Medulla oblongata (tissue), 1 donor: Measurements from ENCODE around the gene PPFIBP1.
"Not testable (repeated sequence)": the region's sequence is repeated elsewhere in the genome, so short reads cannot be mapped to it uniquely, and the experiment has no call there.

Experiments used
- DNase-seq: peaks from one replicate; pipeline ENCODE4 v3.0.0-alpha.2; 2015; ENCODE audit errors: extremely low spot score

Gene PPFIBP1

GRCh38 chr12:27591698-27592097 is 67.7 kb downstream of the PPFIBP1 start:
- not testable (repeated sequence) for DNase-seq

DNA sequence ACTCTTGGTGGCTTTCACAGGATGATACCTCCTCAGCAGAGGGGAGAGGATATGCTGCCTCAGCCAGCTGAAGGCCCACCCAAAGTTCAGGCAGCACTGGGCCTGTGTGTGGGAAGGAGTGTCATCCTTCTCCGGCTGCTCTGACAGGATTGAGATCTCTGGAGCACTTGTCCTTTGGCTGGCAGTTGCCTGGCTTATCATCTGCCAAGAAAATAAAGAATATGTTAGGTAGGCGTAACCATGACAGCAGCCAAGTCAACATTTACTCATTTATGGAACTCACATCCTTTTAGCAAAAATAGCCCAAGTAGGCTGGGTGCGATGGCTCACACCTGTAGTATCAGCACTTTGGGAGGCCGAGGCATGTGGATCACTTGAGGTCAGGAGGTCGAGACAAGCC is 68.5 kb downstream of the PPFIBP1 start:
- no peak for DNase-seq

DNA sequence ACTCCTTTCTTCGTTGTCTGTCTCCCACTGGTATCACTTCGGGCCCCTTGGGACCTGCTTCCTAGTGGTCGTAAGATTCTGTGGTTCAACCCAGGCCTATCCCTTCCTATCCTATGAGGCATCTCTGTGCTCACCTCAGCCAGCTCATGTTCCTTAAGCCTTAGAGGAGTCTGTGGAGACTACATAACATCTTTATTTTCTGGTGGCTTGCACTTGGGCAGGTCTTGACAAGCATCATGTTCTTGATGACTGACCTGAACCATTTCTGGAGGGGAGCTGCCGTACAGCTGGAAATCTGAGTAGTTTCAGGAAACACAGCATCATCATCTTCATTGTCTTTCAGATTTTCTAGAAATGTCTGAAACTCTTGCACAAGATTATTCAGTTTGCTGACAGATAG is 69.3 kb downstream of the PPFIBP1 start:
- DNase-seq: no peak

DNA sequence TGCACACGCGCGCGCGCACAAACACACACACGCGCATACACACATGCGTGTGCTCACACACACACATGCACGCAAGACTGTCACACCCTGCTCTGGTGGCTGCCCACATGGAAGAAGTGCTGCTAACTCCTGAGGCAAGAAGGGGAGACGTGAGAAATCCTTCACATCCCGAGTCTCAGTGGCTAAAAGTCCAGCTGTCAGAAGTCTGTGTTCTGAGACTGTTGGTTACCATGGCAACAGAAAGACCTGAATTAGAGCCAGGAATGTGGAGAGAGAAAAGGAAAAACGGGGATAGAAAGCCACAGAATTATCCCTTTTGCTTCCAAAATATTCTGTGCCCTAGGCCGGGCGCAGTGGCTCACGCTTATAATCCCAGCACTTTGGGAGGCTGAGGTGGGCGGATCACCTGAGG is 71.2 kb downstream of the PPFIBP1 start:
- peak; percentile 81 for DNase-seq

DNA sequence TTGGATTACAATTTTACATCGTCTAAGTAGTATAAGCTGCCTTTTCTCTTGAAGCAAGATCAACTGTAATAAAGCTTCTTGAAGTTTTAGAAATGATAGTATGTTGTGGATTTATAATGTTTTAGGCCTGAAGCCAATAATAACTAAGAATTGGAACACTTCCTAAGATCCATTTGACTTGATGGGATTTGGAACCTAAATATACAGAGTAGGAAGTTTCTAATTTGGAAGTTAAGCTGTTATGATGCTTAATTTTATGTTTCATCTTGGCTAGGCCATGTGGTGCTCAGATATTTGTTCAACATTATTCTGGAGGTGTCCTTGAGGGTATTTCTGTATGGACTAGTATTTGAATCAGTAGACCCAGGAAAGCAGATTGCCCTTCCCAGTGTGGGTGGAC is 74.9 kb downstream of the PPFIBP1 start:
- not testable (repeated sequence) for DNase-seq

DNA sequence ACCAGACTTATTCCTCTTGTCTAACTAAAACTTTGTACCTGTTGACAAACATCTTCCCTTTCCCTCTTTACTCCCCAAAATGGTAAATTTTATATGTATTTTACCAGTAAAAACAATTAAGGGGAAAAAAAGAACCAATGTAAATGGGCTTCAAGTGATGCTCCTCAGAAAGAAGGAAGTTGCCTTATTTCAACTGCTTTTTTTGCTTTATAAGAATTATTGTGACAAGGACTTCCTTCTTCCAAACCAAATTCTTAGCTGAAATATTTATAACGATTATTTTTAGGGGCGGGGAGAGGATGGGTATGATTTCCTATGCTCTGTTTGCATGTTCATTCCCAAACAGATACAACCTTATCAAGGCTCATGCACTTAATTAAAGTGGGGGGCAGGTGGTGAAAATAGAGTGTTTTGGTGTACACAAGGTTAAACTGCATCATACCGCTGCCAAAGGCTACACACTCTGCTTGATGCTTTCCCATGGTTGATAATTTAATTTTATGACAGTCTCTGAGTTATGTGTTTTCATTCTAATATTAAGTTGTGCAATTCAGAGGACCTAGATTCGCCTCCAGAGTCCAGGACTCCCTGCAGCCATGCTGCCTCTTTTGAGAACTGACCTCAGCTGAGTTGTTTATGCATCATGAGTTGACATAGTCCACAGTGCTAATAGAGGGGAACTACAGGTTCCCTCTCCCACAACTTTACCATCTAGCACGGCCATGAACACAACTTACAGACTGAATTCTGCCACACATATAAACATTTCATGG is 77.2 kb downstream of the PPFIBP1 start:
- DNase-seq: not testable (repeated sequence)

DNA sequence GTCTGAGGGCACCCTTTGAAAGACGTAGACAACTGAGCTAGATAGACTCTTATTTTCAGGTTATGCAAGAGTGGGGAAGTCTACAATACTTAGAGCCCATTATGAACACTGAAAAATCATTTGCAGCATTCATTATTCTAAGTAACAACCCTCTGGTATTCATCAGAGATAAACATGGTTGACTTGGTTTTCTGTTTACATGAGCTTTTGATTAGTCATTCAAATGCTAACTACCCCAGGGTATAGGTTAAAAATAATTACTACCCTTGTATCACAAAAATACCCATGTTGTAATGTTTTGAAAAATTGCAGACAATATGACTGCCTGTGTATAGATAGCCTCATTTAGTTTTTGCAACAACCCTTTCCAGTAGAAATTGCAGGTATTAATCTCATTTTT is 78.5 kb downstream of the PPFIBP1 start:
- no peak for DNase-seq

- DNase-seq: peak; percentile 41
Measured at GRCh38 chr12:27604431-27604830, 80.4 kb downstream of the PPFIBP1 start.

- DNase-seq: no peak
Measured at GRCh38 chr12:27606986-27607385, 83.0 kb downstream of the PPFIBP1 start.

DNA sequence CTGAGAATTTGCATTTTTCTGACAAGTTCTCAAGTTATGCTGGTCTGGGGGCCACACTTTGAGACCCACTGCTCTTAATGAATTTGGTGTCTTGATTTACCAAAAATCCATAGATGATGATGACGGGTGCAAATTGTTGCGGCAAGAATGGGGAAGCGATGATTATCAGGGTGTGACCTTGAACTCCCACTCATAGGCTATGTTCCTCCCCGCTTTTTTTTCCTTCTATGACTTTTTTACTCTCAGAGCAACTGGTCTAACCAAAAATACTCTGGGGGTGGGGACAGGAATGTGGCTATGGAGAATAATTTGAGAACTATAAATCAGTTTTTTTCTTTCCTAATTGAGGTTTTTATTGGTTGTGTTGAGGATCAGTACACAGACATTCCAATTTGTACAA is 83.6 kb downstream of the PPFIBP1 start:
- DNase-seq: no peak

GRCh38 chr12:27608890-27609289 is 84.9 kb downstream of the PPFIBP1 start:
- DNase-seq: no peak

DNA sequence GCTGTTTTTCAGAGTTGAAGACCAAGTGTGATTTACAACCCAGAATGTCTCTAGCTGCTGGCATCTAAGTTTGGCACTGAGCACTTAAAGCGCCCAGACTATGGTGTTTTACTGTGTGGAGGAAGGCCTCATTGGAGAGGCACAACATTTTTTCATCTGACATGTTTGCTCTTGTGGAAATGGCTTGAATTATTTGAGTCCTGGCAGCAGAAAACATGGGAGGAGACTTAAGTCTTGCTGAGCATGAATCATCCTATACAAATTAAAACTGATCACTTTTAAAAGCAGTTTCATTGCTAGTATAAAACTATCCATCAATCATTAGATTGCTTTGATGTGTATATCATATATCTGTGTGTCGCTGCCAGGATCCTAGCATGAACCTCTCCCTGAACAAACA is 86.4 kb downstream of the PPFIBP1 start:
- no peak for DNase-seq

- no peak for DNase-seq
Measured at GRCh38 chr12:27614386-27614785, 90.4 kb downstream of the PPFIBP1 start.

- no peak for DNase-seq
Measured at GRCh38 chr12:27614866-27615265, 90.9 kb downstream of the PPFIBP1 start.

- DNase-seq: no peak
Measured at GRCh38 chr12:27615331-27615891, 91.4 kb downstream of the PPFIBP1 start.

GRCh38 chr12:27616356-27617142 is 92.5 kb downstream of the PPFIBP1 start:
- DNase-seq: no peak

GRCh38 chr12:27618836-27619235 is 94.8 kb downstream of the PPFIBP1 start:
- no peak for DNase-seq

- no peak for DNase-seq
Measured at GRCh38 chr12:27619308-27619707, 95.3 kb downstream of the PPFIBP1 start.

- DNase-seq: no peak
Measured at GRCh38 chr12:27620121-27620520, 96.1 kb downstream of the PPFIBP1 start.

- DNase-seq: no peak
Measured at GRCh38 chr12:27622436-27623195, 98.6 kb downstream of the PPFIBP1 start.

DNA sequence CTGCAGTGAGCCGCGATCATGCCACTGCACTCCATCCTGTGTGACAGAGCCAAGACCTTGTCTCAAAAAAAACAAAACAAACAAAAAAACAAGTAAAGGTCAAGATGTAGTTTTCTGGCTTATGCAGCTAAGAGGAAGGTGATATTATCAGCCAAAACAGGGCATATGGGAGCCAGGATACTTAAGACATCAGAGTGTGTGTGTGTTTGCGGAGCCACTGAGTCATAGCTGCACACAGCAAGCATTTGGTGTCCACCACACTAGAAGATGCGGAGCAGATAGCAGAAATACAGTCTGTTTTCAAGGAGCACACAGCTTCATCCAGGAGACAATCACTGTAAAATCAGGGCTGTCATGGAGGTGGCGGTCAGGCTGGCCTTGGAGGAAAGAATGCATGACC is 99.6 kb downstream of the PPFIBP1 start:
- no peak for DNase-seq

DNA sequence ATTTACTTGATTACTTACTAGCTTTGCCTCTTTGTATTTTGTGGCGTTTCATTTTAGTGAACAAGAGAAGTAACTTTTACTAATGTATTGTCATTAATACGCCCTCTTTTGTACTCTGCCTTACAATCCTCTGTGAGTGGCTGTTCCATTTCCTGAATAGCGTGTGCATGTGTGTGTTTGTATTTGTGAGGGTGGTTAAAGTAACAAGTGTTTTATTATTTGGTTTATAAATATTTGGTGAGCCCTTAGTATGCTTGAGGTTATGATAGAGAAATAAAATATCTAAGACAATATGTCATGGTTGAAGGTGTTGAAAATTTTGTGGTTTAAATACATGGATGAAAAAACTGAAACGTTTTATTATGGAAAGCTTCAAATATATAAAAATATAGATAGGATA is 100.6 kb downstream of the PPFIBP1 start:
- no peak for DNase-seq
